T-helper 1 cell treated with Interleukin-12 subunit alpha and Interleukin-12 subunit beta and Interleukin-4 antibody, amounts not matched to agents 30 ng/mL and 1 ng/mL, for 36 hours (primary cell): ENCODE measurements around the gene ITGA8. TPM values are rescaled to one million over a fixed set of nuclear protein-coding genes. Genes with fewer than 3 reads are reported as not detected.

Experiments used
- intact Hi-C: fragments of 100-400 bp; cut with micrococcal nuclease; formaldehyde crosslinking; loops from one replicate; pipeline ENCODE4 v1.15.1; 2024
- total RNA-seq: library from RNA; stranded (reverse); gene quantifications from 2 replicates; pipeline ENCODE4 v1.2.3, GENCODE V29; 2022

The ITGA8 gene
- total RNA-seq, 1 donor from 2014 or later: not detected

- intact Hi-C loops: no loop called here
Observed at GRCh38 chr10:15735763-15736162, 16.0 kb upstream of the ITGA8 start.

DNA sequence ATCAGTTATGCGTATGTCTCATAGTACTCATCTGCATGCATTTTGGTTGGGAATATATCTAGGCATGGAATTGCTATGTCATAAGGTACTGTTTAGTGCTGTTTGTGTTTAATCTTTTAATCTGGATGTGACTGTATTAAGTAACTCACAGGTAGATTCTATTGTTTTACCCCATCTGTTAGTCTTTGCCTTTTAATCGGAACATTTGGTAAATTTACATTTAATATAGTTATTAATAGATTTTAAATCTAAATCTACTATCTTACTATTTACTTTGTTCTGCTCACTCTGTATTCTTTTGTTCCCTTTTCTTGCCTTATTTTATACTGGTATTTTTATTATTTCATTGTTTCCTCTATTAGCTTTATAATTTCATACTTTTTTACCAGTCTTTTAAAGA lies 10.6 kb upstream of the ITGA8 start:
- intact Hi-C loops: no loop called here

DNA sequence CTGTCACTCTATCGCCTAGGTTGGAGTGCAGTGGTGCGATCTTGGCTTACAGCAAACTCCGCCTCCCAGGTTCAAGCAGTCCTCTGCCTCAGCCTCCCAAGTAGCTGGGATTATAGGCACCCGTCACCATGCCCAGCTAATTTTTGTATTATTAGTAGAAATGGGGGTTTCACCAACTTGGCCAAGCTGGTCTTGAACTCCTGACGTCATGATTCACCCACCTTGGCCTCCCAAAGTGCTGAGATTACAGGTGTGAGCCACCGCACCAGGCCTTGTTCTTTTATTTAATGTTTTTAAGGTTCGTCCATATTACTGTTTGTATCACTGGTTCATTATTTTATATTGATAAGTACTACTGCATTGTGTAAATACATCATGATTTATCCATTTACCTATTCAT lies 10.2 kb upstream of the ITGA8 start:
- intact Hi-C loops: no loop called here

DNA sequence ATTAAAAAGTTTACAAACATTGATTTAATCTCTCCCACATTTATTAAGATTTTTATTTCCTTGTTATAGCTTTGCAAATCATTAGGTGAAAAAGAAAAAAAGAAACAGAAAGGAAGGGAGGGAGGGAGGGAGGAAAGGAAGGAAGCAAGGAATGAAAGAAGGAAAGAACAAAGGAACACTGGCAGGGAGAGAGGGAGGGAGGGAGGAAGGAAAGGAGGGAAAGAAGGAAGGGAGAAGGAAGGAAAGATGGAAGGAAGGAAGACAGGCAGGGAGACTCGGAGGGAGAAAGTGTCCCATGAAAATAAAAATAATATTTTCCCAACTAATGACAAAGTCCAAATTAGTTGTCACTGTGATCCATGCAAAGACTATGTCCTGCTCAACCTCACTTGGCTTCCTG lies 6.3 kb upstream of the ITGA8 start:
- intact Hi-C loops: no loop called here

DNA sequence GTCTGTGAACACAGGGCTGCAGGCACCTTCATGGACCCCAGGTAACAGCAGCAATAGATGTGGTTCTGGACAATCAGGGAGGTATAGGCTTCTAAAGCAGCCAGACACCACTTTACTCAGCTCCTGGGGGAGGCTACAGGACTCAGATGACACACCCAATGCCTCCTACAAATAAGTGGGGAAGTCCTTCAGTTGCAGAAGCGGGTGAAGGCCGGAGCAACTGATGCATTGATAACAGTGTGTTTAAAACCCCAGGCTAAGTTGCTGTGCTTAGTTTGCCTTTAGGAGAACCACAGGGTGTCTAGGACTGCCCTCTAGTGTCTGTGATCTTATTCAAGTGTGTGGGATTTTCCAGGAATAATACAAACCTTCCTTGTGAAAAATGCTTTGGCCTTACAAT lies 5.9 kb upstream of the ITGA8 start:
- intact Hi-C loops: loop anchor here (1.0 kb wide), 1 partner anchor 291 kb away; no protein-coding TSS in a partner anchor

- intact Hi-C loops: loop anchor here (1.0 kb wide), 1 partner anchor 290 kb away; no protein-coding TSS in a partner anchor
Observed at GRCh38 chr10:15724683-15725082, 5.0 kb upstream of the ITGA8 start.

DNA sequence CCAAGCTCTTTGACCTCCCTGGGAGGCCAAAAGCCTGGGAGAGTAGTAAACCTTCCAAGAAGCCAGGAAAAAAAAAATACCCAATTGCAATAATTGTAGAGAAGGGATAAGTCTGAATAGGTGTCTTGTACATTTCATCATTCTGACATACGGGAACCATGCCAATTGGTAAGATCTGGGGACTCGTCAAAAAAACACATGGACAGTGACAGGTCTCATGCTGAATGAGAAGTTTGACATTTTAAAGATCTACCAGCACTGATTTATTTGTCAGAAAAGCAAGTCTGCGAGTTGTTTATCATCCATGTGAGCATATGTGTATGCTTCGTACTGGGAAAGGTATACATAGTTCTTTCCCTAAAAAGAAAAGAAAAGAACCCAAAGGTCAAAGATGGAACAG lies 4.1 kb upstream of the ITGA8 start:
- intact Hi-C loops: no loop called here

DNA sequence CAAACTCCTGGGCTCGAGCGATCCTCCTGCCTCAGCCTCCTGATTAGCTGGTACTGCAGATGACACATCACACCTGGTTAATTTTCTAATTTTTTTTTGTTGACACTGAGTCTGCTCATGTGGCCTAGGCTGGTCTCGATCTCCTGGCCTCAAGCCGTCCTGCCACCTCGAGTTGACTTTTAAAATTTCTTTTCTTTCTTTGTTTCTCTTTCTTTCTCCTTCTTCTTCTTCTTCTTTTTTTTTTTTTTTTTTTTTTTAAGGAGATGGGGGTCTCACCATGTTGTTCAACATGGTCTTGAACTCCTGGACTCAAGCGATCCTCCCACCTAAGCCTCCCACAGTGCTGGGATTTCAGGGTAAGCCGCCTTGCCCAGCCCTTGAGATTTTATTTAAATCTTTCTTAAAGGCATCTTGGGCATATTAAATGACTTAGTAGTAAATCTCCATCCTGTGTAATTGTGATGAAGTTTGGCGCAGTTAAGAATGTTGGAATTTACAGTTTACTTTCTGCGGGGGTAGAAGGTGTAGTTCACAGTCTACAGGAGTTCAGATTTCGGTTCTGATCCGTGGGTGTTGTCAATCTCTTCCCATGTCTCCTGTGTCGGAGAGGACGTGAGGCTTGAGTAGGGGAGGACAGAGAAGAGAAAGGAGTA lies 1.0 kb upstream of the ITGA8 start:
- intact Hi-C loops: no loop called here

- intact Hi-C loops: no loop called here
Observed at GRCh38 chr10:15719049-15719898, 448 bp downstream of the ITGA8 start.

DNA sequence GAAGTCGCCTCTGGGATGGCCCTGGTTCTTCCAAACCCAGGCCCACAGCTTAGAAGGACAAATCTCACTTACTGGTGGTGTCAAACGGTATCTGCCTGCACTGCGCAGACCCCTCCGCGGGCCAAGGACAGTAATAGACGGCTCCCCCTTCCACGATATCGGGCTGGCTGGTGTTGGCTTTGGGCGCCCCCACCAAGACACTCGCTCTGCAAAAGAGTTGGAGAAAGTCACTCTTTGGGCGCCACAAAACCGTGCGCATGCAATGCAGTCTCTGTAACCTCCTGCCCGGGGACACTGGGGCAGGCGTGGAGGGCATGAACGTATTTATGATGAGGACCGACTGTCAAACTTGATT lies 1.1 kb downstream of the ITGA8 start:
- intact Hi-C loops: no loop called here

DNA sequence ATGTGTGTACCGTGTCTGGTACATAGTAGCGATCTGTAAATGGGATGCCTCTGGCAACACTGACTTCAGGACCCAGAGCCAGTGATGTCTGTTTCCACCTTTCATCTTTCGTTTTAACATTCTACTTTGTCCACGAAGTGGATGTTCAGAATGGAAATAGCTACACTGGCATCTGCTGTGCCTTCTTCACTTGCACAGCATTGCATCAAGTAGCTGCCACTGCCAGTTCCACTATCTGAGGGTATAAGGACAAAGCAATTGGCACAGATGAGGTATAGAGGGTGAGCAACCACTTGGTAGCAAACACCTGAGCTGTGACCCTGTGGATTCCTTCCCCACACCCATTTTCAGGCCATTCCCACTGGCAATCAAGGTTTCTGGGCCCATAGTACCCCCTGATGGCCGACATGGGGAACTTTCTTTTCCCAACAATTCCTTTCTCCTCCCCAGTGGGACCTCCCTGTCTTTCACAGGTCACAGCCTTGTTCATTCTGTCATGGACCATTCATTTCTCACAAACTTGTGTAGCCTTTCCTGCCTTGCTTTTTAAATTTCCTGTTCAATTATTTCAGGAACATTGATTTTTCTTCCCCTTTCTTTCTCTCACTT lies 4.0 kb downstream of the ITGA8 start:
- intact Hi-C loops: no loop called here

GRCh38 chr10:15714847-15715246 lies 4.9 kb downstream of the ITGA8 start:
- intact Hi-C loops: no loop called here

GRCh38 chr10:15712883-15713282 lies 6.8 kb downstream of the ITGA8 start:
- intact Hi-C loops: no loop called here

DNA sequence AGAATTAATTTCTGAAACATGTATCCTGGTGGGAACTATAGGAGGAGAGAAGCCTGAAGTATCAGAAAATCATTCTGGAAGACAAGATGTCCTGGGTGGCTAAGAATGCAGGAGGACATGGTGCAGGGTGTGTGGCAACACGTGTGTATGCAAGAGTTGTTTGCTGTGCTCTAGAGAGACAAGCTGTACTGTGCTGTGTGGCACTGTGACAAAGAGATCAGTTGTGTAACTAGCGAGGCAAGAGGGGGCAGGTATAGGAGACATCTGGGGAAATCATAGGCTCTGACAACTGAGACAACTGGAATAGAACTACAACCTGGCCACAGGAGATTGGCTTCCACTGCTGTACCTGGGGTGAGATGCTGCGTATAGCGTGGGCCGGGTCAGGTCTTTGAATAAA lies 9.3 kb downstream of the ITGA8 start:
- intact Hi-C loops: no loop called here

GRCh38 chr10:15705298-15705697 lies 14.4 kb downstream of the ITGA8 start:
- intact Hi-C loops: no loop called here

- intact Hi-C loops: no loop called here
Observed at GRCh38 chr10:15704581-15704968, 15.1 kb downstream of the ITGA8 start.

GRCh38 chr10:15703944-15704580 lies 15.7 kb downstream of the ITGA8 start:
- intact Hi-C loops: no loop called here

DNA sequence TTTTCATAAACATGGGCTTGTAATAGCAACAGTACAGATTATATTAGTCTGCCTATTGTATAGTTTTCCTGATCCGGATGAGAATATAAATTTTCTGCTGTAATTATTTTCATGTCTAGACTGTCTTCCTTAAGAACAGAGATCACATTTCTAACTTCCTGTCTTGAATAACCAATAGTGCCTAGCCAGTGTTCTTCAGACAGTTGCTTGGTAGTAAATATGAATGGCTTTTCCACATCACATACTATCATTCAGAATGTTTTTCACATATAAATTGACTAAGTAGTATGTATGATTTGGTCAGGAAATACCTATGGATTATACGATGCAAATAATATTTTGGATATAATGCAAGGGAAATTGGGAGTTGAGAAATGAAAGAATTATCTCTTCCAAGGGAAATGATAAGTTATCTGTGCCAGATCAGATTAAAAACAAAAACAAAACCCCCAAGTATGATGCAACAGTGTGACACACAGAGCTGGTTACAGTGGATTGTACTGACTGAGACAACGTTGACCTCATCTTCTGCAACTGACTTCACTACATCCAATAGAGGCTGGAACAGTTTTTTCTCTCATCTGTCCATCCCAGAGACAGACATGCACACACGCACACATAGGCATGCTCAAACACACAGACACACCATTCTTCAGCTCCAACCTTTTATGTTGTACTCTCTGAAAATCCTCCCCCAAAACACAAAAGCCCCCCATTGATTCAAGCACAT lies 16.4 kb downstream of the ITGA8 start:
- intact Hi-C loops: no loop called here

DNA sequence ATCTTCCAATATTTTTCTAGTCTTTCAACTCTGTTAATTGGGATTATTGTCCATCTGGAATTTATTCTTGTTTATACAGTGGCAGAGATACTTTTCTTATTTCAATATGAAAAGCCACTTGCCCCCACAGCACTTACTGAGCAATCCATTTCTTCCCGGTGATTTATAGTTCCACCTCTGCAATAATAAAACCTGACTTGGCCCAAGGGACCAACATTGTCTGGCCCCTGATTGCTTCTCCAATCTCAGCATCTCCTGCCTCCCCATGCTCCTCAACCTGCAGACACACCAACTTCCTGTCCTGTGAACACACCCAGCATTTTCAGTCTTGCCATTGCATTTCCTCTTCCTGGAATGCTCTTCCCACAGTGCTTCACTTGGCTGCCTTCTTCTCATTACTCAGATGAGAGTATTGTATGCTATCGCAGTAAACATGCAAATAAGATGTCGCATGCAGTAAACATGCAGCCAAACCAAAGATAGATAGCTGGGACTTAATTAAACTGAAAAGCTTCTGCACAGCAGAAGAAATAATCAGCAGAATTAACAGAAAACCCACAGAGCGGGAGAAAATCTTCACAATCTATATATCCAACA lies 19.5 kb downstream of the ITGA8 start:
- intact Hi-C loops: no loop called here

DNA sequence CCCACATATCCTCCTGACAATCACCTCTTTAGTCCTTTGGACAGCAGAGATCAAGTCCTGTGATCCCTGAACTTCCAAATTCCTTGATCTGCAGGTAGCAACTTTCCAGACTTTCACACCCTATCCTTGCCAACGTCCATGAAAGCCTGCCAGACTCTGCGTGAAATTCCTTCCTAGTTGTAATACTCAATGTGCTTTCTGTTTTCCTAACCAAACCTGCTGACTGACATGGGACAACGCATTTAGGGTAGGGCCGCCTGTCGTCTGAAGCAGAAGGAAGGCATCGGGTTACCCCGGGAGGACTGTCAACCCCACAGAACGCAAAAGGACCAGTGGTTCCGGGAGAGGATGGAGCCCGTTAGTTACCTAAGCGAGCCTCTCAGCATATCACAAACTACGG lies 23.9 kb downstream of the ITGA8 start:
- intact Hi-C loops: no loop called here

- intact Hi-C loops: no loop called here
Observed at GRCh38 chr10:15690031-15690430, 29.7 kb downstream of the ITGA8 start.
